ENCODE data around the gene PLA2R1. TPM values are rescaled to one million over a fixed set of nuclear protein-coding genes. Genes with fewer than 3 reads are reported as not detected.

The PLA2R1 gene
- total and polyA plus RNA-seq, 10 of the 15 experiments (the other 5 are each of a cell fraction or from before 2014, with no cell fraction given), result 0.01 to 0.05 (median 0.02) TPM; not detected in 6

GRCh38 chr2:159890551-159891266, 171.7 kb downstream of the PLA2R1 start:
- H3K27me3 ChIP-seq (replicated peaks in 1 of 2; ENCODE audit: control insufficient read depth in 2 of 2, insufficient read depth in 2 of 2, low read length in 1 of 2), result no peaks in the 10 kb centered on the region
- DNase-seq (ENCODE audit: low read depth, low spot score) (no peak), ATAC-seq (peak; percentile 60), FAIRE-seq (no peak)
- H4K20me1 ChIP-seq (ENCODE audit: control insufficient read depth, insufficient read depth), result no peaks in the 10 kb centered on the region
- peak overlapping the region; percentile 40 for H3K9ac ChIP-seq (ENCODE audit: control insufficient read depth, insufficient read depth, low read length)
- H3K4me2 ChIP-seq (ENCODE audit: control insufficient read depth, insufficient read depth), result peak overlapping the region; percentile 31
- 41% methylated on average over 1 of the region's 1 CpG for whole genome bisulfite sequencing (ENCODE audit: insufficient coverage, insufficient replicate concordance, low lambda C conversion rate, missing lambda C conversion rate)
- no peak overlapping the region for H3K4me3 ChIP-seq
- H3K79me2 ChIP-seq (ENCODE audit: control insufficient read depth, insufficient read depth, low read length), result peaks cover 9% of the 10 kb centered on the region
- ChIA-PET POLR2A (interaction anchor here (6.5 to 32.8 kb wide), 2 partner anchors 10 to 27 kb away, joined by 60 to 840 read pairs; partner anchors contain the start of gene LY75), CTCF (interaction anchor here (1.2 to 9.0 kb wide), 8 partner anchors 8 to 49 kb away, joined by 3 to 89 read pairs (median 7); partner anchors contain the start of gene LY75), RAD21 (ENCODE audit: unreplicated experiment) (interaction anchor here (0.9 to 6.1 kb wide), 12 partner anchors 9 to 48 kb away, joined by 3 to 86 read pairs (median 11); partner anchors contain the start of gene LY75), SMC1A (ENCODE audit: uncharacterized antibody, unreplicated experiment) (interaction anchor here (0.7 to 46.3 kb wide), 10 partner anchors 9 to 278 kb away, joined by 3 to 1536 read pairs (median 4); partner anchors contain the start of gene LY75)
- intact Hi-C loops (cut with micrococcal nuclease; ENCODE audit: unreplicated experiment), result loop anchor here (5.0 to 10.0 kb wide), 4 partner anchors 72 to 1274 kb away; partner anchors contain the start of genes ITGB6 and TANK
- no peak overlapping the region for H2AFZ ChIP-seq (ENCODE audit: control insufficient read depth, low read depth, low read length)
- H3K27ac ChIP-seq (ENCODE audit: control insufficient read depth, insufficient read depth), result peak overlapping the region; percentile 83
- in situ Hi-C loops (cut with MboI), result no loop called here
- BruUV-seq (replicated peaks), result no TSS peak
- peaks cover 56% of the 10 kb centered on the region for H3K4me1 ChIP-seq (ENCODE audit: control insufficient read depth, insufficient read depth, low read length)
- H3K36me3 ChIP-seq (ENCODE audit: control insufficient read depth in 2 of 2, insufficient read depth in 2 of 2, low read length in 1 of 2), result peaks cover 0 to 16% of the 10 kb centered on the region in 2 experiments; a peak in 2 of 4 replicates
- no peaks in the 10 kb centered on the region for H3K9me3 ChIP-seq (replicated peaks; ENCODE audit: control insufficient read depth, insufficient read depth, low read length)
- TF ChIP-seq MYC (IDR thresholded peaks at IDR 0.05; ENCODE audit: insufficient read depth, insufficient read length, insufficient replicate concordance, low read length, severe bottlenecking) (no peak), SMC3 (IDR thresholded peaks at IDR 0.05; ENCODE audit: borderline replicate concordance, low read length) (no peak), ZNF207 (IDR thresholded peaks at IDR 0.05; ENCODE audit: borderline replicate concordance) (no peak), POLR2AphosphoS5 (IDR thresholded peaks at IDR 0.05; ENCODE audit: low read length) (no peak), POU2F2 (IDR thresholded peaks at IDR 0.05; ENCODE audit: borderline replicate concordance, low read depth, low read length) (0 out of 3 replicates have a peak, but pooled peaks have one; percentile 14), YY1 (IDR thresholded peaks at IDR 0.05; ENCODE audit: low read depth, low read length) (no peak), NR2C2 (IDR thresholded peaks at IDR 0.05; ENCODE audit: borderline replicate concordance, control insufficient read depth, insufficient read length, low read depth) (no peak), ZNF24 (IDR thresholded peaks at IDR 0.05) (no peak), KDM1A (IDR thresholded peaks at IDR 0.05; ENCODE audit: borderline replicate concordance) (no peak), EP300 (IDR thresholded peaks at IDR 0.05; ENCODE audit: borderline replicate concordance in 1 of 2, control insufficient read depth in 1 of 2, low read depth in 2 of 2, low read length in 2 of 2) (0 out of 4 replicates have a peak, but pooled peaks of 1 of the 2 experiments have one; percentile 41), RELB (IDR thresholded peaks at IDR 0.05; ENCODE audit: low read depth) (peak; percentile 85), STAT1 (conservative IDR thresholded peaks at IDR 0.05) (no peak), ZNF274 (IDR thresholded peaks at IDR 0.05; ENCODE audit: insufficient read depth, insufficient read length) (no peak), PAX5 (IDR thresholded peaks at IDR 0.05; ENCODE audit: borderline replicate concordance, low read depth, low read length) (no peak), CHD1 (IDR thresholded peaks at IDR 0.05; ENCODE audit: low read depth, low read length) (no peak), CBFB (IDR thresholded peaks at IDR 0.05; ENCODE audit: low read depth) (peak; percentile 21; the same call in 1 of the 2 replicates), EED (IDR thresholded peaks at IDR 0.05; ENCODE audit: low read depth) (peak; percentile 75), FOS (IDR thresholded peaks at IDR 0.05; ENCODE audit: borderline replicate concordance, extremely low read depth, insufficient read length) (no peak), CBX5 (IDR thresholded peaks at IDR 0.05; ENCODE audit: low read depth) (no peak), HDGF (IDR thresholded peaks at IDR 0.05) (no peak), NRF1 (conservative IDR thresholded peaks at IDR 0.05; ENCODE audit: low read depth, low read length) (no peak), IKZF2 (IDR thresholded peaks at IDR 0.05) (peak; percentile 47 to 74; a peak in 3 of 4 replicates)
